Duodenal mucosa (tissue), 2 donors: ENCODE measurements around the gene SRD5A2.
"Not testable (repeated sequence)": the region's sequence is repeated elsewhere in the genome, so short reads cannot be mapped to it uniquely, and the experiment has no call there.

Experiments
- H3K27ac ChIP-seq: one replicate; pipeline ENCODE4 v1.7.0; 2013; ENCODE audit warnings: low read depth, low read length
- H3K27me3 ChIP-seq, 2 donors: one replicate each; pipeline ENCODE4 v1.7.0; 2013; ENCODE audit warnings: low read length in 2 of 2, control low read depth in 1 of 2; ENCODE audit not compliant: insufficient read depth in 2 of 2, control insufficient read depth in 1 of 2
- H3K36me3 ChIP-seq, 2 donors: one replicate each; pipeline ENCODE4 v1.7.0; 2013; ENCODE audit warnings: low read length in 2 of 2, control low read depth in 1 of 2; ENCODE audit not compliant: insufficient read depth in 2 of 2, control insufficient read depth in 1 of 2
- H3K4me1 ChIP-seq, 2 donors: one replicate each; pipeline ENCODE4 v1.7.0; 2013; ENCODE audit warnings: low read length in 2 of 2, control low read depth in 1 of 2; ENCODE audit not compliant: insufficient read depth in 2 of 2, control insufficient read depth in 1 of 2
- H3K4me3 ChIP-seq, 2 donors: one replicate each; pipeline ENCODE4 v1.7.0; 2013; ENCODE audit warnings: low read length in 2 of 2, low read depth in 1 of 2
- H3K9ac ChIP-seq, 2 donors: one replicate each; pipeline ENCODE4 v1.7.0; 2013; ENCODE audit warnings: low read length in 2 of 2, low read depth in 1 of 2
- H3K9me3 ChIP-seq, 2 donors: one replicate each; pipeline ENCODE4 v1.7.0; 2013; ENCODE audit warnings: low read length in 2 of 2, control low read depth in 1 of 2; ENCODE audit not compliant: control insufficient read depth in 1 of 2

The SRD5A2 gene

GRCh38 chr2:31517442-31518203 lies 63.1 kb downstream of the SRD5A2 start:
- no peaks in the 10 kb centered on the region for H3K4me1 ChIP-seq
- H3K36me3 ChIP-seq: no peaks in the 10 kb centered on the region
- H3K4me3 ChIP-seq: no peak overlapping the region
- no peak overlapping the region for H3K9ac ChIP-seq
- H3K9me3 ChIP-seq: no peaks in the 10 kb centered on the region
- H3K27ac ChIP-seq: no peak overlapping the region
- H3K27me3 ChIP-seq: no peaks in the 10 kb centered on the region

DNA sequence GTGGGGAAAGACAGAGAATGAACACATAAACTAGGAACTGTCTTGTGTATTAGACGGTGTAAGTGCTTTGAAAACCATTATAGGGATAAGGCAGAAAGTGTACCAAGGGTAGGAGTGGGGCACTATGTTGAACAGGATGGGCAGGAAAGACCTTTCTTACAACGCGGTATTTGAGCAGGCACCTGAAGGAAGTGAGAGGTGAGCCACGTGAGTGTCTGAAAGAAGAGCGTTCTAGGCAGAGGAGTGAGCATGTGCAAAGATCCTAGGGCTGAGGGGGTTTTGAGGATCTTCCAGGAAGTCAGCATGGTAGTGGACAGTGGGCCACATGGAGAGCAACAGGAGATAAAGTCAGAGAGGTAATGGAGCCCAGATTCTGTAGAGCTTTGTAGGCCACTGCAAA lies 65.2 kb downstream of the SRD5A2 start:
- Histone ChIP-seq H3K36me3 (no peaks in the 10 kb centered on the region), H3K4me1 (no peaks in the 10 kb centered on the region), H3K9ac (no peak overlapping the region), H3K9me3 (no peaks in the 10 kb centered on the region), H3K4me3 (no peak overlapping the region), H3K27ac (no peak overlapping the region), H3K27me3 (no peaks in the 10 kb centered on the region)

DNA sequence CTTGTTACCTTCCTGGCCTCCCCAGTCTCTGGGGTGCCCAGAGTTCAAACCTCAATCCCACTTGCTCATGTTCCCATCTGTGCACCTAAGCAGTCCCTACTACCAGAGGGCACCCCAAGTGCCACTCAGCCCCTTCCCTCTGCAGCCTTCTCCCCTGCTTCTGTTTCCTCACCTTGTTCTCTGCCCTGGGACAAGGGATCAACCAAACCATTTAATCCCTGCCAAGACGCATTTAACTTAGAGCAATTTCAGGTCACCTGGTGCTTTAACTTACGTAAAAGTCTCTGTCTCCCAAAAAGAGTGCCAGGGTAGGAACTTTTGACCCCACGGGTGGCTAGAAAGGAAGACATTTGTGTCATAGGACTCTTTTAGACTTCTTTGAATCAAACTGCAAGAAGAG lies 67.2 kb downstream of the SRD5A2 start:
- Histone ChIP-seq H3K4me1 (no peaks in the 10 kb centered on the region), H3K9ac (no peak overlapping the region), H3K4me3 (no peak overlapping the region), H3K36me3 (no peaks in the 10 kb centered on the region), H3K9me3 (no peaks in the 10 kb centered on the region), H3K27me3 (no peaks in the 10 kb centered on the region), H3K27ac (no peak overlapping the region)

- Histone ChIP-seq H3K9me3 (no peaks in the 10 kb centered on the region), H3K4me3 (no peak overlapping the region), H3K36me3 (no peaks in the 10 kb centered on the region), H3K9ac (no peak overlapping the region), H3K27me3 (peaks cover 0 to under 1% of the 10 kb centered on the region in 2 donors), H3K27ac (no peak overlapping the region), H3K4me1 (no peaks in the 10 kb centered on the region)
Measured at GRCh38 chr2:31511376-31511775, 69.4 kb downstream of the SRD5A2 start.

GRCh38 chr2:31505111-31505510 lies 75.6 kb downstream of the SRD5A2 start:
- Histone ChIP-seq H3K4me1 (peaks cover 22 to 23% of the 10 kb centered on the region in 2 donors), H3K36me3 (no peaks in the 10 kb centered on the region), H3K27ac (no peak overlapping the region), H3K9me3 (no peaks in the 10 kb centered on the region), H3K4me3 (peak overlapping the region in 1 of 2 donors; percentile 21), H3K27me3 (peaks cover 3% of the 10 kb centered on the region in 2 donors), H3K9ac (no peak overlapping the region)

DNA sequence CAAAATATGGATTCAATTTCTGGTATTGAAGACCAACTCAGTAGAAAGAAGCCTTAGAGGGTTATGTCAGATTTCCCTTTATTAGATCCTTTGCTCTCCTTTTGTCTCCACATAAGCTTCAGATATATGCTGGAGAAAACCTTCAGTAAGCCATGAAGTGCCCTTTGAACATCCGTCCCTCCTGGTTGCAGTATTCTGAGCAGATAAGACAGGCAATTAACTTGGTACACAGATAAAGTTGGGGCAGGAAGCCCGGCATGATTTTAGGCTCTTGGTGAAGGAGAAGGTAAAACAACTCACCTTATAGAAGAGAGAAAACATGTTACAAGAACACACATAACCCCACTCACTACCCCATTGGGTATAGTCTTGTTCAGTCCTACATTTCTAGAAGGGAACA lies 76.4 kb downstream of the SRD5A2 start:
- no peak overlapping the region for H3K27ac ChIP-seq
- H3K9me3 ChIP-seq: no peaks in the 10 kb centered on the region
- peaks cover 3% of the 10 kb centered on the region in 2 donors for H3K27me3 ChIP-seq
- no peak overlapping the region for H3K9ac ChIP-seq
- H3K4me3 ChIP-seq: peak overlapping the region in 1 of 2 donors; percentile 20
- no peaks in the 10 kb centered on the region for H3K36me3 ChIP-seq
- peaks cover 22 to 23% of the 10 kb centered on the region in 2 donors for H3K4me1 ChIP-seq

- not testable (repeated sequence) for H3K27me3 ChIP-seq, H3K4me1 ChIP-seq, H3K36me3 ChIP-seq, H3K9ac ChIP-seq, H3K27ac ChIP-seq, H3K4me3 ChIP-seq, H3K9me3 ChIP-seq
Measured at GRCh38 chr2:31496451-31496874, 84.3 kb downstream of the SRD5A2 start.

DNA sequence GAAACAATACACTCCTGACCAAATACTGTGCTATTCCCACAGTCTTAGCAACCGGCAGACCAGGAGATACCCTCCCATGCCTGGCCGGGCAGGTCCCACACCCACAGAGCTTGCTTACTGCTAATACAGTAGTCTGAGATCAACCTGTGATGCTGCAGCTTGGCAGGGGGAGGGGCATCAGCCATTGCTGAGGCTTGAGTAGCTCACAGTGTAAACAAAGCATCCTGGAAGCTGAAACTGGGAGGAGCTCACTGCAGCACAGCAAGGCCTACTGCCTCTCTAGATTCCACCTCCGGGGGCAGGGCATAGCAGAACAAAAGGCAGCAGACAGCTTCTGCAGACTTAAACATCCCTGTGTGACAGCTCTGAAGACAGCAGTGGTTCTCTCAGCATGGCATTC lies 91.4 kb downstream of the SRD5A2 start:
- not testable (repeated sequence) for H3K9me3 ChIP-seq, H3K4me3 ChIP-seq, H3K9ac ChIP-seq, H3K27me3 ChIP-seq, H3K36me3 ChIP-seq, H3K27ac ChIP-seq, H3K4me1 ChIP-seq

GRCh38 chr2:31483246-31483645 lies 97.5 kb downstream of the SRD5A2 start:
- Histone ChIP-seq H3K27me3 (no peaks in the 10 kb centered on the region), H3K9me3 (no peaks in the 10 kb centered on the region), H3K4me1 (no peaks in the 10 kb centered on the region), H3K4me3 (no peak overlapping the region), H3K27ac (no peak overlapping the region), H3K36me3 (no peaks in the 10 kb centered on the region), H3K9ac (no peak overlapping the region)

- H3K4me1 ChIP-seq: peaks cover 4 to 31% of the 10 kb centered on the region in 2 donors
- no peaks in the 10 kb centered on the region for H3K9me3 ChIP-seq
- no peak overlapping the region for H3K27ac ChIP-seq
- no peak overlapping the region for H3K9ac ChIP-seq
- no peak overlapping the region for H3K4me3 ChIP-seq
- no peaks in the 10 kb centered on the region for H3K36me3 ChIP-seq
- no peaks in the 10 kb centered on the region for H3K27me3 ChIP-seq
Measured at GRCh38 chr2:31476511-31477180, 104.1 kb downstream of the SRD5A2 start.
